Measurements from ENCODE around the gene ACSM2A.
"Not testable (repeated sequence)": the region's sequence is repeated elsewhere in the genome, so short reads cannot be mapped to it uniquely, and the experiment has no call there.

ACSM2A gene

GRCh38 chr16:20459227-20459626, 7.9 kb downstream of the ACSM2A start:
- DNase-seq, result not testable (repeated sequence)

- not testable (repeated sequence) for DNase-seq
These were observed 9.0 kb downstream of the ACSM2A start for GRCh38 chr16:20460313-20460712.

GRCh38 chr16:20468954-20469353, 17.6 kb downstream of the ACSM2A start:
- DNase-seq, result not testable (repeated sequence)

- not testable (repeated sequence) for DNase-seq
These were observed 18.6 kb downstream of the ACSM2A start for GRCh38 chr16:20469930-20470329.

- not testable (repeated sequence) for DNase-seq
These were observed 19.4 kb downstream of the ACSM2A start for GRCh38 chr16:20470732-20471131.

GRCh38 chr16:20477188-20477744, 25.9 kb downstream of the ACSM2A start:
- not testable (repeated sequence) for DNase-seq

- DNase-seq, result not testable (repeated sequence)
These were observed 32.7 kb downstream of the ACSM2A start for GRCh38 chr16:20483989-20484388.

GRCh38 chr16:20484726-20485125, 33.4 kb downstream of the ACSM2A start:
- no peak for DNase-seq

- no peak for DNase-seq
These were observed 34.1 kb downstream of the ACSM2A start for GRCh38 chr16:20485408-20485807.

GRCh38 chr16:20490994-20491393, 39.7 kb downstream of the ACSM2A start:
- DNase-seq, result not testable (repeated sequence)

- not testable (repeated sequence) for DNase-seq
These were observed 40.1 kb downstream of the ACSM2A start for GRCh38 chr16:20491448-20491847.

GRCh38 chr16:20504418-20504817, 53.1 kb downstream of the ACSM2A start:
- no peak for DNase-seq

- no peak for DNase-seq
These were observed 56.0 kb downstream of the ACSM2A start for GRCh38 chr16:20507280-20507679.

- no peak for DNase-seq
These were observed 59.0 kb downstream of the ACSM2A start for GRCh38 chr16:20510323-20510722.

GRCh38 chr16:20515688-20516090, 64.4 kb downstream of the ACSM2A start:
- DNase-seq, result no peak

- no peak for DNase-seq
These were observed 65.8 kb downstream of the ACSM2A start for GRCh38 chr16:20517149-20517548.

GRCh38 chr16:20519231-20519630, 67.9 kb downstream of the ACSM2A start:
- no peak for DNase-seq

GRCh38 chr16:20520103-20520502, 68.8 kb downstream of the ACSM2A start:
- DNase-seq, result no peak

GRCh38 chr16:20531795-20532194, 80.5 kb downstream of the ACSM2A start:
- not testable (repeated sequence) for DNase-seq

GRCh38 chr16:20532284-20532792, 81.0 kb downstream of the ACSM2A start:
- DNase-seq, result not testable (repeated sequence)

- DNase-seq, result not testable (repeated sequence)
These were observed 85.3 kb downstream of the ACSM2A start for GRCh38 chr16:20536669-20537068.

Data from Kasumi-1 (cell line).